ENCODE data around the gene GEMIN7.

The GEMIN7 gene

DNA sequence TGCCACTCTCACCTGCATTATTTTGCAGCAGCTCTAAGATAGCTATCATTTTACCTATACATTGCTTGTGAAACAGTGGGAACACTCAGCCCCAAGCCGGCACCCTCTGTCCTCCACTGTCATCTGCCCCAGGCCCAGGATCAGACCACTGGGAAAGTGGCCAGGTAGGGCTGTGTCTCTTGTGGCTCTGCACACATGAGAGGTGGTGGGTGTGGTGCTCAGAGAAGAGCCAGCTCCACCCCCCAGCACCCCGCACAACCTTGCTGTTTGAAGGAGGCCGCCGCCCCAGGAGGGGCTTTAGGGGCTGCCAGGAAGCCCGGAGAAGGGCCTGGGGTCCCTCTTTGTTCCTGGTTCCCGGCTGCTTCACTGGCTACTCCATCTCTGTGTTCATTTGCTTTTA, 40.5 kb downstream of the GEMIN7 start:
- TF ChIP-seq JUND (IDR thresholded peaks at IDR 0.05; ENCODE audit: low read depth) = no peak
- no peak for DNase-seq (ENCODE audit: low read depth in 1 of 2, low spot score in 1 of 2)
- in situ Hi-C loops (cut with HindIII; ENCODE audit: low pct_unique_long_range_greater_than_20kb, low sequenced_read_pairs) = no loop called here

DNA sequence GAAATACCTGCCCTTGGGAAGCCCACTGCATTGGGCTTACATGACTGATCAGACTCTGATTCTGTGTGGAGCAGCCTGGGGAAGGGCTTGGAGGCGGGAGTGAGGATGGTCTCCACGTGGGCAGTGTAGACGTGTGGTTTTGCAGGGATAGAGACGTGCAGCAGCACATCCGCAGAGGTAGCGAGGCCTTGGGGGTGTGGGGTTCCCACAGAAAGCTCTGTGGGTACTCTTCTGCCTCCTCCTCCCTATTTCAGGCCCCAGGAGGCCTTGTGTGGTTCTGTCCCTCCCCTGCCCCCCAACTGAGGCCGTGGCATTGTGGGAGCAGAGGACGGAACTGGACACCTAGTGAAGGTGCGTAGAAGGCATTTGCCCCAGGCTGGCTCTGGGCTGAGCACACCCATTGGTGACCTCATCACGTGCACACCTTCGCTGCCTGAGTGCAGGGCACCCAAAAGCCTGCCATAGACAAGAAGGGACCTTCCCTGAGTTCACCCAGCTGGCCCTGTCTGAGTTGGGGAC, 42.8 kb downstream of the GEMIN7 start:
- peak in 1 of 2 experiments; percentile 74 for DNase-seq (ENCODE audit: low read depth in 1 of 2, low spot score in 1 of 2)
- no peak for TF ChIP-seq JUND (IDR thresholded peaks at IDR 0.05; ENCODE audit: low read depth)
- in situ Hi-C loops (cut with HindIII; ENCODE audit: low pct_unique_long_range_greater_than_20kb, low sequenced_read_pairs) = no loop called here

GRCh38 chr19:45122832-45123231, 43.8 kb downstream of the GEMIN7 start:
- TF ChIP-seq JUND (IDR thresholded peaks at IDR 0.05; ENCODE audit: low read depth) = no peak
- DNase-seq (ENCODE audit: low read depth in 1 of 2, low spot score in 1 of 2) = no peak
- in situ Hi-C loops (cut with HindIII; ENCODE audit: low pct_unique_long_range_greater_than_20kb, low sequenced_read_pairs) = no loop called here

DNA sequence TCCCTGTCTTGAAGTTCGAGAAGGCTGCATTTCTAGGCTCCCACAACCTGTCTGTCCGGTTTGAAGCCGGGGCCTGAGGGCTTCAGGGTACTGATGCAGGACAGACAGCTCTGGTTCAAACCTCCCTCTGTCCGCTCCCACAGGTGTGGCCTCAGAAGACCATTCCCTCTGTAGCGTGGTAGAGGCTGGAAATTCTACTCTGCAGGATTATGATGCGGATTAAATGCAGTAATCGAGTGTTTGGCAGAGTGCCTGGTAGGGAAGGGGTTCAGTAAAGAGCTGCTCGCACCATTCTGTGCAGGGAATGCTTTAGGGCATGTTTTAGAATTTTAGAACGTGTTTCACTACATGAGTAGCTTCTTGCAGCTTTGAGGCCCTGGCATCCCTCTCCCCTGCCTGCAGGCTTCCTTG, 44.4 kb downstream of the GEMIN7 start:
- peak in 1 of 2 experiments; percentile 94 for DNase-seq (ENCODE audit: low read depth in 1 of 2, low spot score in 1 of 2)
- in situ Hi-C loops (cut with HindIII; ENCODE audit: low pct_unique_long_range_greater_than_20kb, low sequenced_read_pairs) = no loop called here
- 0 out of 2 replicates have a peak, but pooled peaks have one; percentile 42 for TF ChIP-seq JUND (IDR thresholded peaks at IDR 0.05; ENCODE audit: low read depth)

- DNase-seq (ENCODE audit: low read depth in 1 of 2, low spot score in 1 of 2) = no peak
- in situ Hi-C loops (cut with HindIII; ENCODE audit: low pct_unique_long_range_greater_than_20kb, low sequenced_read_pairs) = no loop called here
- no peak for TF ChIP-seq JUND (IDR thresholded peaks at IDR 0.05; ENCODE audit: low read depth)
Observed at GRCh38 chr19:45124021-45124420, 45.0 kb downstream of the GEMIN7 start.

GRCh38 chr19:45125360-45125759, 46.3 kb downstream of the GEMIN7 start:
- in situ Hi-C loops (cut with HindIII; ENCODE audit: low pct_unique_long_range_greater_than_20kb, low sequenced_read_pairs) = no loop called here
- no peak for DNase-seq (ENCODE audit: low read depth in 1 of 2, low spot score in 1 of 2)
- TF ChIP-seq JUND (IDR thresholded peaks at IDR 0.05; ENCODE audit: low read depth) = no peak

DNA sequence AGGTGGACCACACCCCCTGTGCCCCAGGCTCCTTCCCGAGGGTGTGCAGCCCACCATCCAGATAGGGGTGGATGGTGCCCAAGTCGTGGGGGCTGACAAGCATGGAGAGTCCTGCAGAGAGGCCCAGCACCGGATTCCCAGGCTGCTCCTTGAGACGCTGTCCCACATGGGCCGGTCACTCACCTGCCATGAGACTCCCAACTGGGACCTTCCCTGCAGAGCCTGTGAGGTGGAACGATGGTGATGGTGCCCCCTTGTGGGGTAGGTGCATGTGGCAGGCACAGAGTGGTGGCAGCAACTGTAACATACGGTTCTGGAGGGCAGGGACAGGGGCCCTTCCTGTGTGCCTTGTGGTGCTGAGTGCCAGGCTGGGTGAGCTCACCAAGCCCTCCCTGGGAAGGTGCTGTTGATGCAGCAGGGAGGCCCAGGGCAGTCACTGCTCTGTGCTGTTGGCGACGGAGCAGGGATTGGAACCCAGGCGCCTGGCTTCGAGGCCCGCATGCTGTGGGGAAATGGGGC, 47.0 kb downstream of the GEMIN7 start:
- in situ Hi-C loops (cut with HindIII; ENCODE audit: low pct_unique_long_range_greater_than_20kb, low sequenced_read_pairs) = no loop called here
- peak in 1 of 2 experiments; percentile 82 for DNase-seq (ENCODE audit: low read depth in 1 of 2, low spot score in 1 of 2)
- no peak for TF ChIP-seq JUND (IDR thresholded peaks at IDR 0.05; ENCODE audit: low read depth)

DNA sequence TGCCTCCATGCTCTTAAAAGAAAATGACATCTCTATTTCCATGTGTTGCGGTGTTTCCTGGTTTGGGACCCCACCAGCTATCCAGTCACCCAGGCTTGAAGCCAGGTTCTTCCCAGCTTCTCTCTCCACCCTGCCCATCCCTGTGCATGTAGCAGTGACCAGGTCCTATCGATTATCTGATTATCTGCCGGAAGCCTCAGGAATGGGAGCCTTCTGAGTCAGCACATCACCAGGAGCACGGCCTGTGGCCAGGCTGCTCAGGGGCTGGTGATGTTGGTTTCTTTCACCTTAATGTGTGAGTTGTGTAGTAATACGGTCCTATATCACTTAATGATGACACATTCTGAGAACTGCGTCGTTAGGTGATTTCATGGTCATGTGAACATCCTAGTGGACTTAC, 47.6 kb downstream of the GEMIN7 start:
- TF ChIP-seq JUND (IDR thresholded peaks at IDR 0.05; ENCODE audit: low read depth) = no peak
- in situ Hi-C loops (cut with HindIII; ENCODE audit: low pct_unique_long_range_greater_than_20kb, low sequenced_read_pairs) = no loop called here
- DNase-seq (ENCODE audit: low read depth in 1 of 2, low spot score in 1 of 2) = no peak

DNA sequence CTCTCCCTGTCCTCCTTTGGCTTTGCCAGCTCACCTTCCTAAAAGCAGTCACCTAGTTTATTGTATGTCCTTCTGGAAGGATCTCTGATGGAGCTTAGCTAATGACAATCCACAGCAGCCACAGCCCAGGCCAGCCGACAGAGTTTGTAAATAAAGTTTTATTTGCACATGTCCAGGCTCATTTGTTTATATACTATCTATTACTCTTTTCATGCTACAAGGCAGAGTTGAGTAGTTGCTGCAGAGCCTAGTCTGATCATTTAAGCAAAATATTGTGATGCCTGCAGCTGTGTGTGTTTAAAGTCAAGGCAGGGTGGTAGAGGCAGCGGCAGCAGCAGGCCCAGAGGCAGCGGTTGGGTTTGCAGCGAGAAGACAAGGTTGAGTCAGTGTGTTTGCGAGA, 49.1 kb downstream of the GEMIN7 start:
- in situ Hi-C loops (cut with HindIII; ENCODE audit: low pct_unique_long_range_greater_than_20kb, low sequenced_read_pairs) = no loop called here
- DNase-seq (ENCODE audit: low read depth in 1 of 2, low spot score in 1 of 2) = no peak
- no peak for TF ChIP-seq JUND (IDR thresholded peaks at IDR 0.05; ENCODE audit: low read depth)

DNA sequence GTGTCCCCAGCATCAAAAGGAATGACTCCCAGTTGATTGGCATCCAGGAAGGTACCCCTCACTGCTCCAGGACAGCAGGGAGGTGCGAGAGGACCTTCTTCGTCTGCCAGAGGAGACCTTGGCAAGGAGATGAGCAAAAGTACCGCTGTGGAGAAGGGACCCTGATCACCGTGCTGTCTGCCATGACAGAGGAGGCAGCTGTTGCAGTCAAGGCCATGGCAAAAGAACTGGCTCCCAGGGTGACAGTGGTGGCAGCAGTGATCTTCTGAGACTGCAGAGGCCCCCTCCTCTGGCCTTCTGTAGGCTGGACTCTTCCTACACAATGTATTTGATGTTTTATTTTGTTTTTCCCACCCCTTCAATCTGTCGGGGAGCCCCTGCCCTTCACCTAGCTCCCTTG, 49.7 kb downstream of the GEMIN7 start:
- no peak for TF ChIP-seq JUND (IDR thresholded peaks at IDR 0.05; ENCODE audit: low read depth)
- in situ Hi-C loops (cut with HindIII; ENCODE audit: low pct_unique_long_range_greater_than_20kb, low sequenced_read_pairs) = no loop called here
- DNase-seq (ENCODE audit: low read depth in 1 of 2, low spot score in 1 of 2) = no peak

- in situ Hi-C loops (cut with HindIII; ENCODE audit: low pct_unique_long_range_greater_than_20kb, low sequenced_read_pairs) = no loop called here
- no peak for TF ChIP-seq JUND (IDR thresholded peaks at IDR 0.05; ENCODE audit: low read depth)
- no peak for DNase-seq (ENCODE audit: low read depth in 1 of 2, low spot score in 1 of 2)
Observed at GRCh38 chr19:45130236-45130635, 51.2 kb downstream of the GEMIN7 start.

DNA sequence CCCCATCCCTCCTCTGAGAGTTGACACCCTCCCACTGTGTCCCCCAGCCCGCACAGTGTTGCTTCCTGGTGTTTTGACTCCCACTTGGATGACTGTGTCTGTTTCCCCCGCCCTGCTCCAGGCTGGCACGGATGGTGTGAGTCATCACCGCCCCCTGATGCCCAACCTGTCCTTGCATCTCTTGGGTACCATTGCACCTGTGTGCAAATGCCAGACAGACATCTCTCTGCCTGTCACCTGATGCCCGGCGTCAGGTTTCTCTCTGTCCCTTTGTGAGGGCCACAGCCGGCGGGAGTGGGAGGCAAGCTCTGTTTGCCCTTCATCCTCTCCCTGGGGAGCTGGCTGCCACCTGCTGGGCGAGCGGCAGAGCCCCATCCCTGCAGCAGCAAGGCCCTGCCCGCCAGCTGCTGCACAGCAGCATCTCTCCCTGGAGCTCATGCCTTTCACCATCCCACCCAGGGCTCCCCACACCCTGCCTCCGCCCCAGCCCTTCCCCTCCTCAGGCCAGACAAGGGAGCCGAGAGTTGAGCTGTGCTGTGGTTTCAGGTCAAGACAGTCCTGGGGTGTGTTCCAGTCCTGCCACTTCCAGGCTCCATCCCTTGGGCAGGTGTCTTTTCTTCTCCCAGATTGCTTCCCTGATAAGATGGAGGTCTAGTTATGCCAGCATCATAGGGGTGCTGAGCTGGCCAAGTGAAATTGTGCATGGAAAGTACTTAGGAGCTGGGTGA, 52.0 kb downstream of the GEMIN7 start:
- in situ Hi-C loops (cut with HindIII; ENCODE audit: low pct_unique_long_range_greater_than_20kb, low sequenced_read_pairs) = no loop called here
- DNase-seq (ENCODE audit: low read depth in 1 of 2, low spot score in 1 of 2) = peak in 1 of 2 experiments; percentile 85
- no peak for TF ChIP-seq JUND (IDR thresholded peaks at IDR 0.05; ENCODE audit: low read depth)

DNA sequence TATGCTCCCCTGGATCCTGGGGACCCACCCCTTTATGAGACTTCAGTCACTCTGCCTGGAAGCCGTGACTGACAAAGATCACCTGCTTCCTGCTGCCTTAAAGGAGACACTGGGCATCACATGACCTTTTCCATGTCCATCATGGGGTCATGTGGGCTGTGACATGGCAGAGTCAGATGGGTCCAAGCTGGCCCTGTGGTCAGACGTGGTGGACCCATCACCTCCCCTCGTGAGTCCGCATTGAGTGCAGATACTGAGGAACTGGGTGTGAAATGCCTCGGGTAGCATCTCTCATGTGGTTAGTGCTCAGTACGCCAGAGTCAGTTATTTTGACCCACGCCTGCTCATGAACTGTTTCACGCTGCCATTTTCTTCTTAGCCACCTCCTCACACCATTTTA, 54.6 kb downstream of the GEMIN7 start:
- TF ChIP-seq JUND (IDR thresholded peaks at IDR 0.05; ENCODE audit: low read depth) = no peak
- no peak for DNase-seq (ENCODE audit: low read depth in 1 of 2, low spot score in 1 of 2)
- in situ Hi-C loops (cut with HindIII; ENCODE audit: low pct_unique_long_range_greater_than_20kb, low sequenced_read_pairs) = no loop called here
